Stimulated activated naive B cell treated with anti-CD40 and anti-IgM and Interleukin-4, amounts not matched to agents 10 μg/mL and 1 μg/mL and 100 μg/mL, for 72 hours (primary cell): ENCODE data around the gene OPRL1.
A peak's percentile ranks its signal among the peaks of the same experiment; 100 is the strongest.

Experiments
- ATAC-seq, 2 donors: fragments of 150-1000 bp; cut with Tn5 transposase; replicated peaks; 2 replicates each; pipeline ENCODE4 v1.10.0; 2021; ENCODE audit warnings: moderate library complexity in 1 of 2
- DNase-seq: peaks from one replicate; pipeline ENCODE4 v3.0.0; 2021
- H3K27ac Mint-ChIP-seq: one replicate; pipeline ENCODE4 v1.8.0; 2022; ENCODE audit warnings: mild to moderate bottlenecking, mixed read lengths
- H3K27me3 Mint-ChIP-seq, 2 donors: one replicate each; pipeline ENCODE4 v1.8.0; 2022; ENCODE audit warnings: mixed read lengths in 2 of 2
- H3K36me3 Mint-ChIP-seq, 2 donors: one replicate each; pipeline ENCODE4 v1.8.0; 2022; ENCODE audit warnings: mixed read lengths in 2 of 2, mild to moderate bottlenecking in 1 of 2
- H3K4me1 Mint-ChIP-seq, 2 donors: one replicate each; pipeline ENCODE4 v1.8.0; 2022; ENCODE audit warnings: mixed read lengths in 2 of 2, mild to moderate bottlenecking in 1 of 2
- H3K4me3 Mint-ChIP-seq, 2 donors: one replicate each; pipeline ENCODE4 v1.8.0; 2022; ENCODE audit warnings: mild to moderate bottlenecking in 2 of 2, mixed read lengths in 2 of 2, moderate library complexity in 1 of 2
- H3K9me3 Mint-ChIP-seq, 2 donors: one replicate each; pipeline ENCODE4 v1.8.0; 2022; ENCODE audit warnings: mixed read lengths in 2 of 2, mild to moderate bottlenecking in 1 of 2

Gene OPRL1

GRCh38 chr20:64049060-64049877 is 30.6 kb upstream of the OPRL1 start, which contains the start of gene SOX18:
SOX18 (minus strand) TSS chr20:64049639; CDS start chr20:64049516, 123 bp downstream.
- Mint-ChIP-seq H3K4me3 (peak within 1 kb of the TSS; percentile 67 to 71), H3K9me3 (no peaks in the 10 kb centered on the region), H3K27me3 (peaks cover 68 to 88% of the 10 kb centered on the region in 2 donors), H3K27ac (peak within 1 kb of the TSS; percentile 80), H3K36me3 (peaks cover 0 to 1% of the 10 kb centered on the region in 2 donors), H3K4me1 (peaks cover 2 to 7% of the 10 kb centered on the region in 2 donors)
- ATAC-seq (peak; percentile 60), DNase-seq (no peak)

DNA sequence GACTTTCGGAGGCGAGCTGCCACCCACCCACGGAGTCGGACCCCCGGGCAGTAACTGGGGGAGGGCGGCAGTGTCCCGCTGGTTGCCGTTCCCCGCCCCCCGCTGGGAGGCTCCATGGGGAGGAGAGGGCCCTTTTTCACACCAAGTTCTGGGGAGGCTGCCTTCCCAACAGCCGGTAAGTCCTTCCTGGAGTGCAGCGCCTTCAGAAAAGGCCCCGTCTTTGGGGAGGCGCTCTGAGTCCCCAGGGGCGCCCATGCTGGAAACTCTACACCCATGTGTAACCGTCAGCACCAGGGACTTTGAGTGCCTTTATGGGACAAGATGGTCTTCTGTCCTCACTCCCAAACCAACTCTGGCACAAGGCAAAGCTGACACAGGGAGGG is 30.0 kb upstream of the OPRL1 start:
- Mint-ChIP-seq H3K9me3 (no peaks in the 10 kb centered on the region), H3K36me3 (peaks cover 0 to 1% of the 10 kb centered on the region in 2 donors), H3K4me3 (peak overlapping the region; percentile 48 to 71), H3K27ac (peak overlapping the region; percentile 47), H3K27me3 (peaks cover 67 to 86% of the 10 kb centered on the region in 2 donors), H3K4me1 (peaks cover 2 to 7% of the 10 kb centered on the region in 2 donors)
- ATAC-seq (no peak), DNase-seq (no peak)

DNA sequence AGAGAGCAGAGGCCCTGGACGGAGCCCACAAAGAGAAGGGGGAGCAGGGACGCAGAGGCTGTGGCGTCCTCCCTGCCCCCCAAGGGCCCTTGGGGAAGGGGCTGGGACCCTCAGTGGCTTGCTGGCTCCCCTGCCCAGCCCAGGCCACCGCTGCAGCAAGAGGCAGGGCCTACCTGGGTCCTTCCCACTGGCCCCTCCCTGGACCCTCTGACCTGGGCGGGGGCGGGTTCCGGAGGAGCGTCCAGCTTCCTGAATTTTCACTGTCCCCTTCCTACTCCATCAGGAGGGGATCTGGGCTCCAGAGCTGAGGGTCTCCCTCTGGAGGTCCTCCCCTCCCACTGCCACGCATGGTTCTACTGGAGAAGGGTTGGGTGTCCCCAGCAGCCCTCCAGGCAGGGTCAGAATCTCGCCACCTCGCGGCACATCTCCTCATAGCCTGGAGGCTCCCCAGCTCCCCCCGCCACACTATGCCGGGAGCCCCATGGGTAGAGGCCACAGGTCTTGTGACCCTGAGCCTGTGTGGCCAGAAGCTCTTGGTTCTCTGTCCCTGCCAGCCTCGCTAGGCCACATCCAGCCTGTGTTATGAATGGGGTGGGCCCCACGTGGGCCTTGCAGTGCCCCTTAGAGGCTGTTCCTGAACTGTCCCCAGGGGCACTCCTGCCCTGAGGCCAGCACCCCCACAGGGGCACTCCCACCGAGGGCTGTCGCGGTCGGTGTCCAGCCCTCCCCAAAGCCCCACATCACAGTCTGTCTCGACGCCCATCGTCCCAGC is 29.4 kb upstream of the OPRL1 start:
- DNase-seq (no peak), ATAC-seq (peak in 1 of 2 donors; percentile 15)
- H3K9me3 Mint-ChIP-seq, result no peaks in the 10 kb centered on the region
- H3K27me3 Mint-ChIP-seq, result peaks cover 68 to 86% of the 10 kb centered on the region in 2 donors
- peaks cover 0 to 4% of the 10 kb centered on the region in 2 donors for H3K36me3 Mint-ChIP-seq
- peak overlapping the region; percentile 62 for H3K27ac Mint-ChIP-seq
- H3K4me3 Mint-ChIP-seq, result peak overlapping the region; percentile 50 to 55
- H3K4me1 Mint-ChIP-seq, result peaks cover 2 to 7% of the 10 kb centered on the region in 2 donors

- Mint-ChIP-seq H3K9me3 (no peaks in the 10 kb centered on the region), H3K4me1 (peaks cover 2 to 7% of the 10 kb centered on the region in 2 donors), H3K27ac (no peak overlapping the region), H3K27me3 (peaks cover 64 to 86% of the 10 kb centered on the region in 2 donors), H3K4me3 (no peak overlapping the region), H3K36me3 (peaks cover 0 to 4% of the 10 kb centered on the region in 2 donors)
- DNase-seq (no peak), ATAC-seq (no peak)
Measured at GRCh38 chr20:64051033-64051452, 28.8 kb upstream of the OPRL1 start.

DNA sequence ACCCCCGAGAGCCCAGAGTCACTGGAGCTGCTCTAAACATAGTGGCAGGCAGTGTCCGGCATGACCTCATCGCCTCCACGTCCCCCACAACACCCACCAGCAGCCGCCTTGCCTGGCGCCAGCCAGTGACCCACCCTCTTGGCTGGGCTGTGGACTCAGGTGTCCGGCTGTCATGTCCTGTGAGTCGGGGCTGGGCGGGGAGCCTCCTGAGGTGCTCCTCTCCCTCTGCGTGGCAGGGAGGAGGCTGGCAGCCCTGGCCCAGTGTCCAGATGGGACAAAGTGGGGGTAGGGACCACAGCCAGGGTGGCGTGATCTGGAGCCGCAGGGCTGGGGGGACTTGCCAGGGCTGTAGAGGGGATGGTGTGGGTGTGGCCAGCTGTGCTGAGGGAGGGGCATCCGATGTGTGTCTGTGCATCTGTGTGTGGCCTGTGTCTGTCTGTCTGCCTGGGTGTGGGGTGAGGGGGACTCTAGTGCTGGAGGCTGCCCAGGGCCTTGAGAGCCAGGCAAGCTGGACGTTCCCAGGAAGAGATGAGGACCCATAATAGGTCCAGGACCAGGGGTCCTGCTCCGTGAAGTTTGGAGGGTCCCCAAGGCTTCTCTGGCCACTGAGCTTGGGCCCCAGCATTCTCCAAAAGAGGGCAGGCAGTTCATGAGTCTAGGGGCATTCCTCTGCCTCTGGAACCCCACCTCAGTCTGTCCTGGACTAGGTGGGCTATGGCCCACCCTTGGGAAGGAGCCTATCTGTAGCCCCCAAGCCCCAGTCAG is 28.1 kb upstream of the OPRL1 start:
- no peak overlapping the region for H3K27ac Mint-ChIP-seq
- peaks cover 2 to 7% of the 10 kb centered on the region in 2 donors for H3K4me1 Mint-ChIP-seq
- DNase-seq (no peak), ATAC-seq (no peak)
- no peaks in the 10 kb centered on the region for H3K9me3 Mint-ChIP-seq
- peaks cover 57 to 82% of the 10 kb centered on the region in 2 donors for H3K27me3 Mint-ChIP-seq
- peaks cover 0 to 4% of the 10 kb centered on the region in 2 donors for H3K36me3 Mint-ChIP-seq
- no peak overlapping the region for H3K4me3 Mint-ChIP-seq

GRCh38 chr20:64052326-64052722 is 27.6 kb upstream of the OPRL1 start:
- ATAC-seq (no peak), DNase-seq (no peak)
- H3K4me1 Mint-ChIP-seq, result peaks cover 5 to 12% of the 10 kb centered on the region in 2 donors
- H3K9me3 Mint-ChIP-seq, result no peaks in the 10 kb centered on the region
- no peak overlapping the region for H3K4me3 Mint-ChIP-seq
- no peak overlapping the region for H3K27ac Mint-ChIP-seq
- peaks cover 0 to 4% of the 10 kb centered on the region in 2 donors for H3K36me3 Mint-ChIP-seq
- H3K27me3 Mint-ChIP-seq, result peaks cover 52 to 76% of the 10 kb centered on the region in 2 donors

DNA sequence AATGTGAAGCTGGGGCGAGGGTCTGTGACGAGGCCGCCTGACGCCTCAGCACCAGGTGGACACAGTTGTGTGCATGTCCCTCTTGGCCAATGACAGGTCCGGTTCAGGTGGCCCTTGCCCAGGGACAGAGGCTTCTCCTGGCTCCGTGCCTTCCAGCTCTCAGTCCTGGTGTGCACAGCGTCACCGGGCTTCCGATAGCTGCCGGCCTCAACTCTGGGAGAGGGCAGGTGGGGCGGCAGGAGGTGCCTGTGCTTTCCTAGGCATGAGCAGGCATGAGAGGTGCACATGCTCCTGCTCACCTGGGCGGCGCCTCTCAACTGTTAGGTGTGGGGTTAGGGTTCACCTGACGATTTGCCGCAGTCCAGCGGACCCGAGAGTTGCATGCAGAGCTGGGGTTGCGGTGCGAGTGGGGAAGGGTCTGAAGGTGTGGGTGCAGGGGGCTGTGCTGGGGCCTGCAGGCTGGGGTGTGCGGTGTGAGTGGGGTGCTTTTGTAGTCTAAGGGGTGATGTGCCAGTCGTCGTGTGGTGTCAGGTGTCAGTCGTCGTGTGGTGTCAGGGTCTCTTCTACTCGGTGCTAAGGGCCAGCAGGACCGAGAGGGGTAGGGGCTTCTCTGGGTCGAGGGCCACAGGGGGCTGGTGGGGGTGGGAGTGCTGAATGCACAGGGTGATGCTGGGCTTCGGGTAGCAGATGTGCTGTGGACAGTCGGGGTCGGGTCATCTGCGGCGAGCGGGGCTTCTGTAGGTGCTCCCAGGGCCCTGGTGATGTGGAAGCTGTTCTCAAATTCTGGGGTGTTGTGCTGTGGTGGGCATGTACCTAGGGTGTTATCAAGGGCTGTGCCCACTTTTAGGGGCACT is 26.7 kb upstream of the OPRL1 start:
- H3K4me3 Mint-ChIP-seq, result no peak overlapping the region
- DNase-seq, result no peak
- H3K4me1 Mint-ChIP-seq, result peaks cover 8 to 21% of the 10 kb centered on the region in 2 donors
- ATAC-seq, result no peak
- H3K9me3 Mint-ChIP-seq, result no peaks in the 10 kb centered on the region
- no peak overlapping the region for H3K27ac Mint-ChIP-seq
- H3K27me3 Mint-ChIP-seq, result peaks cover 49 to 69% of the 10 kb centered on the region in 2 donors
- peaks cover 0 to 4% of the 10 kb centered on the region in 2 donors for H3K36me3 Mint-ChIP-seq

DNA sequence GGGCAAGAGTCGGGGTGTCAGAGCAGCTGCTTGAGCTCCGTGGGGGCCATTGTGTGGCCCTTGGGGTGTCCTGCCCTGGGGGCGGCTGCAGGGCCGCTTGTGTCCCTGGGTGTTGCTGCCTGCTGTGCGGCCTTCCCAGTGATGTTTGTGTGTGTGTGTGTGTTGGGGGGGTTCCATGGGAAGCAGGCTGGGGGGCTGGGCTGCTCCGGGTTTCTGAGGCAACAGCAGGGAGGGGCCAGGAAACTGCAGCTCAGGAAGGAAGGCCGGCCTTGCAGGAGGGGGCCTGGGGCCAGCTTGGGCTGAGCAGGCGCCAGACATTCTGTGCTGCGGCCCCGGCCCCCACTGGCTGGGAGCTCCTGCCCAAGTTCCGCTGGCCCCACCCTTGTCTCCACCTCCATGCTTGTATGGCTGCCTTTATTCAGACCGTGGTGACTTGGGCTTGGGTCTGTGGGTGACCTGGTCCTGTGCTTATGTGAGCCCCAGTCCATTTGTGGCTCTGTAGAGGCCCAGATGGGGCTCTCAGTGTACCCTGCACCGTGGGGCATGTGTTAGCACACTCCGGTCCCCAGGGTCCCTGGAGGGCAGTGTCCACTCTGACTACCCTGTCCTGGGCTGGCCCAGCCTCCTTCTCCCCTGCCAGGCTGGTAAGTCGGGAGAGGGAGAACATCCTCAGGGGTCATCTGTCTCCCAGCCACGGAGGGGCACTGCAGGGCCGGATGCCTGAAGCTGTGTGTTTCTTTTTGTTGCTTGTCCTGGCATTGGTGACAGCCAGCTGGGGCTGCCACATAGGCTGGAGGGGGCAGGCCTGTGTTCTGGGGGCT is 25.8 kb upstream of the OPRL1 start:
- Mint-ChIP-seq H3K9me3 (no peaks in the 10 kb centered on the region), H3K36me3 (peaks cover 0 to 2% of the 10 kb centered on the region in 2 donors), H3K27ac (no peak overlapping the region), H3K4me3 (no peak overlapping the region), H3K27me3 (peaks cover 47 to 66% of the 10 kb centered on the region in 2 donors), H3K4me1 (peaks cover 9 to 24% of the 10 kb centered on the region in 2 donors)
- peak in 1 of 2 donors; percentile 8 for ATAC-seq
- DNase-seq, result no peak

- Mint-ChIP-seq H3K4me3 (no peak overlapping the region), H3K9me3 (no peaks in the 10 kb centered on the region), H3K36me3 (peaks cover 0 to 2% of the 10 kb centered on the region in 2 donors), H3K27ac (no peak overlapping the region), H3K4me1 (peaks cover 9 to 23% of the 10 kb centered on the region in 2 donors), H3K27me3 (peaks cover 40 to 55% of the 10 kb centered on the region in 2 donors)
- ATAC-seq (no peak), DNase-seq (no peak)
Measured at GRCh38 chr20:64055396-64055892, 24.4 kb upstream of the OPRL1 start.

DNA sequence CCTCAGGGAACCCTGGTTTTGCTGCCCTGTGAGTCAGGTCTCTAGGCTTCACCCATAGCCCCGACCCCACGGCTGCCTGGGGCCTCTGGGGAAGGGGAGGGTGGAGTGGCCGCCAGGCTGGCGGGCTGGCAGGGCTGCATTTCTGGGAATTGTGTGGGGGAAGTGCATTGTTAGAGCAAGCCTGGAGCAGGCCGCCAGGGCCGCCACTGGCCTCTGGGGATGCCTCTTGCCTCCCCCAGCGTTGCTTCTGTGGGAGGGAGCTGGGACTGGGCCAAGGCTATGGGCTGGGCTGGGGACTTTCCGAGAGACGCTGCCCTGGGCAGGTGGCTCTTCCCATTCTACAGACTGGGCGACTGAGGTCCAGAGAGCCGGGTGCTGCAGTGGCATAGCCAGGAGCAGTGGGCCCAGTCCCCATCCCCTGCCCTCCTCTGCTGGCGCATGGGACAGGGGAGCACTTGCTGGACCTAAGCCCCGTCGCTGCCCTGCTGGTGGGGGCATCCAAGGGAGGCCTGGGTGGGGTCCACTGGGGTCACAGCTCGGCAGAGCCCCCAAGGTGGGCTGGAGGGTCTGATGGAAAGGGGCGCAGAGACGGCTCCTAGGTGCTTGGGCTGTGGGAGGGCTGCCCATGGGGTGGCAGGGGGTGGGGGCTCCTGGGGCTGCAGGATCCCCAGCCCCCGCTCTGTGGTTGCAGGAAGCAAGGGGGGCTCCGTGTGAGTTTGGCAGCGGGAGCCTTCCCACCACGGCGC is 23.8 kb upstream of the OPRL1 start:
- ATAC-seq, result no peak
- Mint-ChIP-seq H3K36me3 (peaks cover 0 to 2% of the 10 kb centered on the region in 2 donors), H3K4me3 (no peak overlapping the region), H3K4me1 (peaks cover 9 to 18% of the 10 kb centered on the region in 2 donors), H3K27ac (no peak overlapping the region), H3K9me3 (no peaks in the 10 kb centered on the region), H3K27me3 (peaks cover 34 to 49% of the 10 kb centered on the region in 2 donors)
- DNase-seq, result no peak

DNA sequence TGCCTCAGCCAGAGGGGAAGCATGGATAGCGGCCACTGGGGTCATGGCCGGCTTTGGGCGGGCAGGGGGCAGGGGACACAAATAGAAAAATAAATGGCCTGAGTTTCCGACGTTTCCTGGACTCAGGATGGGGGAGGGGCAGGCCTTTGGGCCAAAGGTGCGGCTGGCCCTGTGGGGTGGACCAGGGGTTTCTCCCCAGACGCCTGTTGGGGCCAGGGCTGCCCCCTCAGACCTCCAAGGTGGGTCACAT is 23.3 kb upstream of the OPRL1 start:
- no peak overlapping the region for H3K27ac Mint-ChIP-seq

More for the DNA sequence above, 23.3 kb upstream of the OPRL1 start:
- Mint-ChIP-seq H3K9me3 (no peaks in the 10 kb centered on the region), H3K4me1 (peaks cover 9 to 18% of the 10 kb centered on the region in 2 donors), H3K36me3 (peaks cover 0 to 2% of the 10 kb centered on the region in 2 donors), H3K27me3 (peaks cover 31 to 44% of the 10 kb centered on the region in 2 donors), H3K4me3 (no peak overlapping the region)
- no peak for ATAC-seq
- DNase-seq, result no peak
